CD14-positive monocyte (primary cell): Measurements from ENCODE around the gene ELP1. TPM values are rescaled to one million over a fixed set of nuclear protein-coding genes. Genes with fewer than 3 reads are reported as not detected.

Source experiments
- DNase-seq, 3 donors: peaks; one replicate each; pipeline ENCODE4 v3.0.0-alpha.2; 2011 to 2022
- H2AFZ ChIP-seq: 2 replicates; pipeline ENCODE4 v1.6.0; 2012; ENCODE audit warnings: mild to moderate bottlenecking, low read depth, low read length, inconsistent platforms; ENCODE audit not compliant: insufficient read depth, poor library complexity, severe bottlenecking
- H3K27ac ChIP-seq, 2 donors: 1 replicate in 1 of 2; 2 replicates in 1 of 2; pipeline ENCODE4 v1.5.1; 2012 to 2013; ENCODE audit warnings: low read length in 2 of 2, control low read depth in 1 of 2, inconsistent platforms in 1 of 2, low read depth in 1 of 2, mild to moderate bottlenecking in 1 of 2
- H3K27me3 ChIP-seq, 2 donors: one replicate each; pipeline versions ENCODE4 v1.6.0 to v1.6.1; 2011 to 2013; ENCODE audit warnings: low read length in 2 of 2; ENCODE audit not compliant: control insufficient read depth in 2 of 2, insufficient read depth in 2 of 2
- H3K36me3 ChIP-seq, 2 donors: replicated peaks in 1 of 2; 1 replicate in 1 of 2; 2 replicates in 1 of 2; pipeline versions ENCODE4 v1.5.1 to v1.6.1; 2012 to 2013; ENCODE audit warnings: low read length in 2 of 2, control low read depth in 1 of 2, inconsistent platforms in 1 of 2, mild to moderate bottlenecking in 1 of 2; ENCODE audit not compliant: insufficient read depth in 2 of 2, control insufficient read depth in 1 of 2
- H3K4me1 ChIP-seq, 2 donors: 1 replicate in 1 of 2; 2 replicates in 1 of 2; pipeline versions ENCODE4 v1.5.1 to v1.6.1; 2012 to 2013; ENCODE audit warnings: low read length in 2 of 2, control low read depth in 1 of 2, inconsistent platforms in 1 of 2, mild to moderate bottlenecking in 1 of 2, moderate library complexity in 1 of 2; ENCODE audit not compliant: insufficient read depth in 2 of 2, control insufficient read depth in 1 of 2
- H3K4me2 ChIP-seq: replicated peaks from 2 replicates; pipeline ENCODE3; 2012; ENCODE audit warnings: low read length, moderate library complexity, mild to moderate bottlenecking; ENCODE audit not compliant: poor library complexity, severe bottlenecking; ENCODE audit errors: extremely low read depth
- H3K4me3 ChIP-seq, 3 experiments: fragments of 200-600 bp in 1 of 3; sonication (generic) in 1 of 3; replicated peaks in 1 of 3; 1 replicate in 2 of 3; 2 replicates in 1 of 3; pipeline ENCODE4 v1.5.1; 2011 to 2013; ENCODE audit warnings: low read length in 3 of 3, mild to moderate bottlenecking in 3 of 3, control low read depth in 2 of 3, low read depth in 2 of 3, inconsistent platforms in 1 of 3, moderate library complexity in 1 of 3
- H3K79me2 ChIP-seq: 2 replicates; pipeline ENCODE4 v1.6.0; 2012; ENCODE audit warnings: mild to moderate bottlenecking, control low read depth, inconsistent platforms, low read length, moderate library complexity; ENCODE audit not compliant: insufficient read depth
- H3K9ac ChIP-seq: 2 replicates; pipeline ENCODE4 v1.6.0; 2017; ENCODE audit warnings: low read length, mild to moderate bottlenecking; ENCODE audit not compliant: insufficient read depth, poor library complexity, severe bottlenecking
- H3K9me3 ChIP-seq, 2 donors: replicated peaks in 1 of 2; 1 replicate in 1 of 2; 2 replicates in 1 of 2; pipeline versions ENCODE4 v1.5.1 to v1.6.1; 2012 to 2013; ENCODE audit warnings: low read length in 2 of 2, control low read depth in 1 of 2; ENCODE audit not compliant: control insufficient read depth in 1 of 2, insufficient read depth in 1 of 2
- H4K20me1 ChIP-seq: 2 replicates; pipeline ENCODE4 v1.6.0; 2012; ENCODE audit warnings: mild to moderate bottlenecking, low read length, control low read depth, moderate library complexity; ENCODE audit not compliant: insufficient read depth
- H3K27ac Mint-ChIP-seq, 7 donors: one replicate each; pipeline ENCODE4 v1.8.0; 2020; ENCODE audit warnings: mild to moderate bottlenecking in 7 of 7, mixed read lengths in 7 of 7, moderate library complexity in 6 of 7, inconsistent platforms in 2 of 7
- H3K27me3 Mint-ChIP-seq, 3 donors: one replicate each; pipeline ENCODE4 v1.8.0; 2021 to 2022; ENCODE audit warnings: low read depth in 3 of 3, mild to moderate bottlenecking in 3 of 3, mixed read lengths in 3 of 3, moderate library complexity in 3 of 3, inconsistent platforms in 1 of 3
- H3K36me3 Mint-ChIP-seq, 2 donors: one replicate each; pipeline ENCODE4 v1.8.0; 2020; ENCODE audit warnings: mixed read lengths in 2 of 2, inconsistent platforms in 1 of 2, mild to moderate bottlenecking in 1 of 2
- H3K4me1 Mint-ChIP-seq: one replicate; pipeline ENCODE4 v1.8.0; 2020; ENCODE audit warnings: mild to moderate bottlenecking, mixed read lengths
- H3K4me3 Mint-ChIP-seq, 2 donors: one replicate each; pipeline ENCODE4 v1.8.0; 2020; ENCODE audit warnings: mild to moderate bottlenecking in 2 of 2, mixed read lengths in 2 of 2, moderate library complexity in 1 of 2
- H3K9me3 Mint-ChIP-seq, 7 donors: one replicate each; pipeline ENCODE4 v1.8.0; 2020 to 2022; ENCODE audit warnings: mixed read lengths in 7 of 7, mild to moderate bottlenecking in 6 of 7, moderate library complexity in 6 of 7, inconsistent platforms in 2 of 7
- WGBS: methylation state at CpG from one replicate; pipeline ENCODE4 v1.1.5; 2013; ENCODE audit warnings: missing lambda C conversion rate; ENCODE audit not compliant: insufficient coverage; 5-methylcytosine and 5-hydroxymethylcytosine counted together
- intact Hi-C, 2 donors: fragments of 100-400 bp; cut with micrococcal nuclease; formaldehyde crosslinking; loops; one replicate each; pipeline versions ENCODE4 v1.15.0 to v1.15.1; 2023
- polyA plus RNA-seq, 3 donors: library from polyadenylated mRNA; depleted of rRNA in 1 of 3; unstranded in 2 of 3; stranded (reverse) in 1 of 3; fragments of 300-500 nt in 2 of 3; fragments of >200 nt in 1 of 3; fragmentation: Illumina TruSeq in 2 of 3; gene quantifications; 1 replicate in 2 of 3; 2 replicates in 1 of 3; pipeline ENCODE4 v1.2.3, GENCODE V29; 2012 to 2021
- small RNA-seq: library from RNA; depleted of rRNA; stranded (forward); fragments of <200 nt; gene quantifications from one replicate; pipeline ENCODE3, GENCODE V24; 2012; ENCODE audit warnings: low read depth; ENCODE audit not compliant: insufficient read length
- TF ChIP-seq, protein P1 (sequence below): fragments of 200-600 bp; IDR thresholded peaks from one replicate; pipeline ENCODE4 v1.8.0; 2022; ENCODE audit warnings: antibody characterized with exemption, mild to moderate bottlenecking

The ELP1 gene
- polyA plus RNA-seq, 3 donors = 7.9 to 12.2 (median 11.1) TPM

DNA sequence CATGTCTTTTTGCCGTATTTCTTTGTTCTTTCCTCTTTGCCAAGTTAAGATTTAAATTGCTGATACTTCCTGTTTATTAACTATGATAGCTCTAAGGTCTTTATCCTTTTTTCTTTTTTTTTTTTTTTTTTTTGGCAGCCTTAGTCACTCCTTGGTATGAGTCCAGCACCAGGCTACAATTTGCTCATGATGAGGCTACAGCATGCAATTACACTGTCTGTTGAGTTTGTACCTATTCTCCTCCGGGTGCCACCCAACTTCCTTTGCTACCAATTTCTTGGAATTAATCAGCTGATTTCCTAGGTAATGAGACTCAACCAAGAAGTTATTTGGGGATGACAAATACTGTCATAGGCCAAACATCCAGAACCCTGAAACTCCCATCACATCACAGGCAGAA is 103.7 kb downstream of the ELP1 start:
- no peak for DNase-seq
- no peaks in the 10 kb centered on the region for H3K9me3 ChIP-seq
- Mint-ChIP-seq H3K9me3 (peaks cover 0 to 2% (median 0%) of the 10 kb centered on the region in 7 donors), H3K36me3 (no peaks in the 10 kb centered on the region), H3K27ac (no peak overlapping the region), H3K4me1 (peaks cover 10% of the 10 kb centered on the region), H3K4me3 (no peak overlapping the region), H3K27me3 (peaks cover 0 to 3% (median 2%) of the 10 kb centered on the region in 3 donors)
- no peaks in the 10 kb centered on the region for H3K36me3 ChIP-seq
- TF ChIP-seq, protein P1, sequence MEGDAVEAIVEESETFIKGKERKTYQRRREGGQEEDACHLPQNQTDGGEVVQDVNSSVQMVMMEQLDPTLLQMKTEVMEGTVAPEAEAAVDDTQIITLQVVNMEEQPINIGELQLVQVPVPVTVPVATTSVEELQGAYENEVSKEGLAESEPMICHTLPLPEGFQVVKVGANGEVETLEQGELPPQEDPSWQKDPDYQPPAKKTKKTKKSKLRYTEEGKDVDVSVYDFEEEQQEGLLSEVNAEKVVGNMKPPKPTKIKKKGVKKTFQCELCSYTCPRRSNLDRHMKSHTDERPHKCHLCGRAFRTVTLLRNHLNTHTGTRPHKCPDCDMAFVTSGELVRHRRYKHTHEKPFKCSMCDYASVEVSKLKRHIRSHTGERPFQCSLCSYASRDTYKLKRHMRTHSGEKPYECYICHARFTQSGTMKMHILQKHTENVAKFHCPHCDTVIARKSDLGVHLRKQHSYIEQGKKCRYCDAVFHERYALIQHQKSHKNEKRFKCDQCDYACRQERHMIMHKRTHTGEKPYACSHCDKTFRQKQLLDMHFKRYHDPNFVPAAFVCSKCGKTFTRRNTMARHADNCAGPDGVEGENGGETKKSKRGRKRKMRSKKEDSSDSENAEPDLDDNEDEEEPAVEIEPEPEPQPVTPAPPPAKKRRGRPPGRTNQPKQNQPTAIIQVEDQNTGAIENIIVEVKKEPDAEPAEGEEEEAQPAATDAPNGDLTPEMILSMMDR = no peak
- no peaks in the 10 kb centered on the region for H3K27me3 ChIP-seq
- no peaks in the 10 kb centered on the region for H4K20me1 ChIP-seq
- no peaks in the 10 kb centered on the region for H3K79me2 ChIP-seq
- no peak overlapping the region for H2AFZ ChIP-seq
- peaks cover 9 to 10% of the 10 kb centered on the region in 2 donors for H3K4me1 ChIP-seq
- no peak overlapping the region for H3K4me2 ChIP-seq
- WGBS = no CpG with 5 or more reads among the region's 2 CpGs
- no peak overlapping the region for H3K27ac ChIP-seq
- no peak overlapping the region for H3K4me3 ChIP-seq
- H3K9ac ChIP-seq = no peak overlapping the region
- intact Hi-C loops = no loop called here

DNA sequence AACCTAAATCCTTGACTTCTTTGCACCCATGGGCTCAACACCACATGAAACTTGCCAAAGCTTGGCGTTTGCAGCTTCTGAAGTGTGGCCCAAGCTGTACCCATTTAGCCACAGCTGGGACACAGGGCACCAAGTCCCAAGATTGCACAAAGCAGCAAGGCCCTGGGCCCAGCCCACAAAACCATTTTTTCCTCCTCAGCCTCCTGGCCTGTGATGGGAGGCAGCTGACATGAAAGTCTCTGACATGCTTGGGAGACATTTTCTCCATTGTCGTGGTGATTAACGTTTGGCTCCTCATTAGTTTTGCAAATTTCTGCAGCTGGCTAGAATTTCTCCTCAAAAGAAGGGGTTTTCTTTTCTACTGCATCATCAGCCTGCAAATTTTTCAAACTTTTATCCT is 110.1 kb downstream of the ELP1 start:
- no peak for DNase-seq
- H3K4me2 ChIP-seq = no peak overlapping the region
- peaks cover 26% of the 10 kb centered on the region for H3K4me1 Mint-ChIP-seq
- no peaks in the 10 kb centered on the region for H3K27me3 ChIP-seq
- H3K4me3 Mint-ChIP-seq = no peak overlapping the region
- intact Hi-C loops = no loop called here
- 93% methylated on average over 3 of the region's 3 CpGs for WGBS
- no peaks in the 10 kb centered on the region for H3K79me2 ChIP-seq
- H3K4me1 ChIP-seq = peaks cover 17 to 32% of the 10 kb centered on the region in 2 donors
- no peak overlapping the region for H3K27ac Mint-ChIP-seq
- no peak overlapping the region for H2AFZ ChIP-seq
- H3K4me3 ChIP-seq = no peak overlapping the region
- H3K36me3 ChIP-seq = no peaks in the 10 kb centered on the region
- peaks cover 6 to 9% of the 10 kb centered on the region in 2 donors for H3K9me3 ChIP-seq
- peaks cover 7 to 19% (median 15%) of the 10 kb centered on the region in 7 donors for H3K9me3 Mint-ChIP-seq
- no peaks in the 10 kb centered on the region for H4K20me1 ChIP-seq
- H3K36me3 Mint-ChIP-seq = peaks cover 0 to 6% of the 10 kb centered on the region in 2 donors
- H3K9ac ChIP-seq = no peak overlapping the region
- no peak overlapping the region for H3K27ac ChIP-seq
- TF ChIP-seq, protein P1 = no peak
- peaks cover 0 to 3% (median 2%) of the 10 kb centered on the region in 3 donors for H3K27me3 Mint-ChIP-seq

Small RNAs within 50 kb of the gene (small RNA-seq; reads per million reads assigned to genes)
- not detected for gene AL359692.1

Other genes starting within 250 kb of the ELP1 start
- gene ACTL7B, start 78.1 kb downstream of the ELP1 start, polyA plus RNA-seq = under 1 TPM in 1 of 3 donors, not detected in 2; 0.05 TPM
- gene ACTL7A, start 71.9 kb downstream of the ELP1 start, polyA plus RNA-seq = not detected
- gene ABITRAM, start 276 bp upstream of the ELP1 start, polyA plus RNA-seq = 10 to 100 TPM; 15.9 to 27.5 (median 16.1) TPM
- under 1 TPM; 0.10 to 0.39 (median 0.25) TPM for gene CTNNAL1, start 79.4 kb upstream of the ELP1 start, polyA plus RNA-seq
- 10 to 100 TPM in 1 of 3 donors, 1 to 10 TPM in 2; 6.9 to 11.3 (median 9.7) TPM for gene TMEM245, start 185.8 kb upstream of the ELP1 start, polyA plus RNA-seq
- not detected for gene FRRS1L, start 233.1 kb upstream of the ELP1 start, polyA plus RNA-seq